Activated naive CD8-positive, alpha-beta T cell (primary cell): ENCODE data around the gene TRPV6.

ENCODE experiments used
- H3K27ac Mint-ChIP-seq: one replicate; pipeline ENCODE4 v1.8.0; 2021; ENCODE audit warnings: mixed read lengths
- H3K27me3 Mint-ChIP-seq: one replicate; pipeline ENCODE4 v1.8.0; 2021; ENCODE audit warnings: mixed read lengths
- H3K36me3 Mint-ChIP-seq: one replicate; pipeline ENCODE4 v1.8.0; 2021; ENCODE audit warnings: mixed read lengths
- H3K4me1 Mint-ChIP-seq: one replicate; pipeline ENCODE4 v1.8.0; 2021; ENCODE audit warnings: low read depth, mixed read lengths
- H3K4me3 Mint-ChIP-seq: one replicate; pipeline ENCODE4 v1.8.0; 2021; ENCODE audit warnings: mild to moderate bottlenecking, mixed read lengths
- H3K9me3 Mint-ChIP-seq: one replicate; pipeline ENCODE4 v1.8.0; 2021; ENCODE audit warnings: low read depth, mixed read lengths

Gene TRPV6

GRCh38 chr7:142870566-142871259, 14.8 kb downstream of the TRPV6 start:
- no peak overlapping the region for H3K27ac Mint-ChIP-seq

GRCh38 chr7:142870147-142870559, 15.4 kb downstream of the TRPV6 start:
- Mint-ChIP-seq H3K4me1 (no peaks in the 10 kb centered on the region), H3K9me3 (no peaks in the 10 kb centered on the region), H3K36me3 (no peaks in the 10 kb centered on the region), H3K4me3 (no peak overlapping the region), H3K27me3 (no peaks in the 10 kb centered on the region), H3K27ac (no peak overlapping the region)

More at GRCh38 chr7:142870566-142871259, 14.8 kb downstream of the TRPV6 start:
- Mint-ChIP-seq H3K4me3 (no peak overlapping the region), H3K27me3 (no peaks in the 10 kb centered on the region), H3K9me3 (no peaks in the 10 kb centered on the region), H3K4me1 (no peaks in the 10 kb centered on the region), H3K36me3 (no peaks in the 10 kb centered on the region)

- no peak overlapping the region for H3K4me3 Mint-ChIP-seq
- no peaks in the 10 kb centered on the region for H3K27me3 Mint-ChIP-seq
- H3K27ac Mint-ChIP-seq, result no peak overlapping the region
- no peaks in the 10 kb centered on the region for H3K4me1 Mint-ChIP-seq
- no peaks in the 10 kb centered on the region for H3K36me3 Mint-ChIP-seq
- no peaks in the 10 kb centered on the region for H3K9me3 Mint-ChIP-seq
Measured at GRCh38 chr7:142869434-142869833, 16.1 kb downstream of the TRPV6 start.

- Mint-ChIP-seq H3K4me3 (no peak overlapping the region), H3K9me3 (no peaks in the 10 kb centered on the region), H3K36me3 (no peaks in the 10 kb centered on the region), H3K4me1 (no peaks in the 10 kb centered on the region), H3K27ac (no peak overlapping the region), H3K27me3 (no peaks in the 10 kb centered on the region)
Measured at GRCh38 chr7:142868986-142869415, 16.5 kb downstream of the TRPV6 start.

- H3K27ac Mint-ChIP-seq, result no peak overlapping the region
- no peak overlapping the region for H3K4me3 Mint-ChIP-seq
- H3K9me3 Mint-ChIP-seq, result no peaks in the 10 kb centered on the region
- H3K36me3 Mint-ChIP-seq, result no peaks in the 10 kb centered on the region
- no peaks in the 10 kb centered on the region for H3K4me1 Mint-ChIP-seq
- no peaks in the 10 kb centered on the region for H3K27me3 Mint-ChIP-seq
Measured at GRCh38 chr7:142868188-142868985, 17.2 kb downstream of the TRPV6 start.

GRCh38 chr7:142867398-142868187, 18.0 kb downstream of the TRPV6 start:
- Mint-ChIP-seq H3K4me3 (no peak overlapping the region), H3K9me3 (no peaks in the 10 kb centered on the region), H3K36me3 (no peaks in the 10 kb centered on the region), H3K27ac (no peak overlapping the region), H3K4me1 (no peaks in the 10 kb centered on the region), H3K27me3 (no peaks in the 10 kb centered on the region)

- H3K4me1 Mint-ChIP-seq, result no peaks in the 10 kb centered on the region
- no peaks in the 10 kb centered on the region for H3K9me3 Mint-ChIP-seq
- H3K36me3 Mint-ChIP-seq, result no peaks in the 10 kb centered on the region
- no peaks in the 10 kb centered on the region for H3K27me3 Mint-ChIP-seq
- no peak overlapping the region for H3K27ac Mint-ChIP-seq
- no peak overlapping the region for H3K4me3 Mint-ChIP-seq
Measured at GRCh38 chr7:142867097-142867378, 18.5 kb downstream of the TRPV6 start.

- no peaks in the 10 kb centered on the region for H3K9me3 Mint-ChIP-seq
- no peaks in the 10 kb centered on the region for H3K4me1 Mint-ChIP-seq
- H3K27me3 Mint-ChIP-seq, result no peaks in the 10 kb centered on the region
- no peaks in the 10 kb centered on the region for H3K36me3 Mint-ChIP-seq
- H3K4me3 Mint-ChIP-seq, result no peak overlapping the region
- no peak overlapping the region for H3K27ac Mint-ChIP-seq
Measured at GRCh38 chr7:142866361-142867096, 19.0 kb downstream of the TRPV6 start.

GRCh38 chr7:142865766-142866165, 19.8 kb downstream of the TRPV6 start:
- H3K27me3 Mint-ChIP-seq, result no peaks in the 10 kb centered on the region
- H3K27ac Mint-ChIP-seq, result no peak overlapping the region
- H3K4me3 Mint-ChIP-seq, result no peak overlapping the region
- H3K4me1 Mint-ChIP-seq, result no peaks in the 10 kb centered on the region
- H3K9me3 Mint-ChIP-seq, result no peaks in the 10 kb centered on the region
- H3K36me3 Mint-ChIP-seq, result no peaks in the 10 kb centered on the region

GRCh38 chr7:142864980-142865747, 20.4 kb downstream of the TRPV6 start:
- Mint-ChIP-seq H3K27ac (no peak overlapping the region), H3K36me3 (no peaks in the 10 kb centered on the region), H3K4me1 (no peaks in the 10 kb centered on the region), H3K9me3 (no peaks in the 10 kb centered on the region), H3K27me3 (no peaks in the 10 kb centered on the region), H3K4me3 (no peak overlapping the region)

- Mint-ChIP-seq H3K36me3 (no peaks in the 10 kb centered on the region), H3K27me3 (no peaks in the 10 kb centered on the region), H3K4me1 (no peaks in the 10 kb centered on the region), H3K27ac (no peak overlapping the region), H3K4me3 (no peak overlapping the region), H3K9me3 (no peaks in the 10 kb centered on the region)
Measured at GRCh38 chr7:142863891-142864685, 21.5 kb downstream of the TRPV6 start.

- H3K27ac Mint-ChIP-seq, result no peak overlapping the region
- no peaks in the 10 kb centered on the region for H3K36me3 Mint-ChIP-seq
- no peaks in the 10 kb centered on the region for H3K4me1 Mint-ChIP-seq
- no peaks in the 10 kb centered on the region for H3K9me3 Mint-ChIP-seq
- no peak overlapping the region for H3K4me3 Mint-ChIP-seq
- H3K27me3 Mint-ChIP-seq, result no peaks in the 10 kb centered on the region
Measured at GRCh38 chr7:142862786-142863400, 22.7 kb downstream of the TRPV6 start.

- Mint-ChIP-seq H3K4me1 (peaks cover 1% of the 10 kb centered on the region), H3K4me3 (no peak overlapping the region), H3K27ac (no peak overlapping the region), H3K27me3 (no peaks in the 10 kb centered on the region), H3K36me3 (no peaks in the 10 kb centered on the region), H3K9me3 (no peaks in the 10 kb centered on the region)
Measured at GRCh38 chr7:142862351-142862750, 23.2 kb downstream of the TRPV6 start.
